DOHH2 (cell line): ENCODE results near the gene GRHPR.
A peak's percentile ranks its signal among the peaks of the same experiment; 100 is the strongest.

Experiments used
- H3F3A ChIP-seq: fragments of 200-600 bp; sonication (generic), shearing (Covaris generic); 2 replicates; pipeline ENCODE4 v1.6.0; 2016; ENCODE audit warnings: antibody characterized with exemption, mild to moderate bottlenecking; ENCODE audit not compliant: control insufficient read depth, insufficient read depth
- H3K27ac ChIP-seq: fragments of 200-600 bp; sonication (generic); 2 replicates; pipeline ENCODE4 v1.5.1; 2014; ENCODE audit warnings: low read depth, mild to moderate bottlenecking, low read length, moderate library complexity
- H3K27me3 ChIP-seq: fragments of 200-600 bp; sonication (generic); 2 replicates; pipeline ENCODE4 v1.6.1; 2014; ENCODE audit warnings: mild to moderate bottlenecking, low read length, mixed read lengths; ENCODE audit not compliant: control insufficient read depth
- H3K36me3 ChIP-seq: fragments of 200-600 bp; sonication (generic); 2 replicates; pipeline ENCODE4 v1.6.1; 2014; ENCODE audit warnings: mild to moderate bottlenecking, low read length, moderate library complexity, mixed read lengths; ENCODE audit not compliant: control insufficient read depth
- H3K4me1 ChIP-seq: fragments of 200-600 bp; sonication (generic); 2 replicates; pipeline ENCODE4 v1.6.1; 2014; ENCODE audit warnings: mild to moderate bottlenecking, low read length, mixed read lengths; ENCODE audit not compliant: control insufficient read depth
- H3K4me2 ChIP-seq: fragments of 200-600 bp; sonication (generic); 2 replicates; pipeline ENCODE4 v1.6.0; 2014; ENCODE audit warnings: mild to moderate bottlenecking, low read length, moderate library complexity
- H3K4me3 ChIP-seq: fragments of 200-600 bp; sonication (generic); 2 replicates; pipeline ENCODE4 v1.5.1; 2014; ENCODE audit warnings: mild to moderate bottlenecking, low read length, mixed read lengths
- H3K79me2 ChIP-seq: fragments of 200-600 bp; sonication (generic); 2 replicates; pipeline ENCODE4 v1.6.1; 2014; ENCODE audit warnings: mild to moderate bottlenecking, low read length, mixed read lengths; ENCODE audit not compliant: control insufficient read depth
- H3K9me2 ChIP-seq: fragments of 200-600 bp; sonication (generic); replicated peaks from 2 replicates; pipeline ENCODE4 v1.6.1; 2014; ENCODE audit warnings: mild to moderate bottlenecking, low read length, mixed read lengths; ENCODE audit not compliant: control insufficient read depth
- H3K9me3 ChIP-seq: fragments of 200-600 bp; sonication (generic); 2 replicates; pipeline ENCODE4 v1.6.1; 2014; ENCODE audit warnings: antibody characterized with exemption, low read length, mixed read lengths; ENCODE audit not compliant: control insufficient read depth, insufficient read depth
- H4K20me1 ChIP-seq: fragments of 200-600 bp; sonication (generic); 2 replicates; pipeline ENCODE4 v1.6.0; 2014; ENCODE audit warnings: low read depth, mild to moderate bottlenecking, antibody characterized with exemption, low read length, moderate library complexity; ENCODE audit not compliant: control insufficient read depth, insufficient read depth
- EZH2phosphoT487 ChIP-seq: fragments of 200-600 bp; sonication (generic); IDR thresholded peaks from 2 replicates; pipeline ENCODE4 v1.6.1; 2017; ENCODE audit warnings: borderline replicate concordance, mild to moderate bottlenecking, antibody characterized with exemption, low read length, moderate library complexity, mixed read lengths
- TF ChIP-seq, protein P1 (sequence below): fragments of 200-600 bp; sonication (generic); IDR thresholded peaks from one replicate; pipeline ENCODE4 v1.5.1; 2014; ENCODE audit warnings: antibody characterized with exemption, mild to moderate bottlenecking, low read depth, low read length; ENCODE audit not compliant: poor library complexity, severe bottlenecking

GRHPR gene

DNA sequence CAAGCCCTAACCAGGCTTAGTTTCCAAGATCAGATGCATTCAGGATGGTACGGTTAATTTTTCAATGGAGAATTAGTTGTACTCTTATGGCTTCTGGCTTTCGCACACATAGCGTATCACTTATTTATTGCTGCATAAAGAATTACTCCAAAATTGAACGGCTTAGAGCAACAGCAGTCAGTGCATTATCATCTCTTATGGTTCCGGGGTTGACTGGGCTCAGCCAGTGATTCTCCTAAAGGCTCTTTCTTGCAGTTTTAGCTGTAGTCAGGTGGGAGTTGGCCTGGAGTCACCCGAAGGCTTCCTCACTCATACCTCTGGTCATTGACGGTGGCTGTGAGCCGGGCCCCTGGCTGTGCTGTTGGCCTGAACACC is 595 bp upstream of the GRHPR start:
- Histone ChIP-seq H3K9me3 (no peaks in the 10 kb centered on the region), H3K27ac (peak overlapping the region; percentile 56), H3K79me2 (peaks cover 54% of the 10 kb centered on the region), H3K4me3 (peak overlapping the region; percentile 99), H3K36me3 (peaks cover 48% of the 10 kb centered on the region), H3K9me2 (no peaks in the 10 kb centered on the region), H3K4me2 (peak overlapping the region; percentile 68), H3F3A (peaks cover 8% of the 10 kb centered on the region), H3K4me1 (peaks cover 69% of the 10 kb centered on the region), H4K20me1 (no peaks in the 10 kb centered on the region; the same call in 1 of the 2 replicates), H3K27me3 (no peaks in the 10 kb centered on the region)
- TF ChIP-seq, protein P1, sequence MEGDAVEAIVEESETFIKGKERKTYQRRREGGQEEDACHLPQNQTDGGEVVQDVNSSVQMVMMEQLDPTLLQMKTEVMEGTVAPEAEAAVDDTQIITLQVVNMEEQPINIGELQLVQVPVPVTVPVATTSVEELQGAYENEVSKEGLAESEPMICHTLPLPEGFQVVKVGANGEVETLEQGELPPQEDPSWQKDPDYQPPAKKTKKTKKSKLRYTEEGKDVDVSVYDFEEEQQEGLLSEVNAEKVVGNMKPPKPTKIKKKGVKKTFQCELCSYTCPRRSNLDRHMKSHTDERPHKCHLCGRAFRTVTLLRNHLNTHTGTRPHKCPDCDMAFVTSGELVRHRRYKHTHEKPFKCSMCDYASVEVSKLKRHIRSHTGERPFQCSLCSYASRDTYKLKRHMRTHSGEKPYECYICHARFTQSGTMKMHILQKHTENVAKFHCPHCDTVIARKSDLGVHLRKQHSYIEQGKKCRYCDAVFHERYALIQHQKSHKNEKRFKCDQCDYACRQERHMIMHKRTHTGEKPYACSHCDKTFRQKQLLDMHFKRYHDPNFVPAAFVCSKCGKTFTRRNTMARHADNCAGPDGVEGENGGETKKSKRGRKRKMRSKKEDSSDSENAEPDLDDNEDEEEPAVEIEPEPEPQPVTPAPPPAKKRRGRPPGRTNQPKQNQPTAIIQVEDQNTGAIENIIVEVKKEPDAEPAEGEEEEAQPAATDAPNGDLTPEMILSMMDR, result no peak
- no peak for TF ChIP-seq EZH2phosphoT487

DNA sequence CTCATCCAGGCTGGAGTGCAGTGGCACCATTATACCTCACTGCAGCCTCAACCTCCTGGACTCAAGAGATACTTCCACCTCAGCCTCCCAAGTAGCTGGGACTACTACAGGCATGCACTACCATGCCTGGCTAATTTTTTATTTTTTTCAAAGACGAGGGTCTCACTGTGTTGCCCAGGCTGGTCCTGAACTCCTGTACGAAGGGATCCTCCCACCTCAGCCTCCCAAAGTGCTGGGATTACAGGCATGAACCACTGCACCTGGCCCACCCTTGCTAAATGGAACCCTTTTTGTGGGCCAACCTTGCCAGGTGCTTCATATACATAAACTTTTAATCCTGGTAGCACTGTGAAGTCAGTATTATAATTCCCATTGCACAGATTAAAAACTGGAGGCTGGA is 1.0 kb downstream of the GRHPR start:
- H3K9me3 ChIP-seq, result no peaks in the 10 kb centered on the region
- H3K27ac ChIP-seq, result peak overlapping the region; percentile 56; the same call in 1 of the 2 replicates
- H3K4me1 ChIP-seq, result peaks cover 53% of the 10 kb centered on the region

DNA sequence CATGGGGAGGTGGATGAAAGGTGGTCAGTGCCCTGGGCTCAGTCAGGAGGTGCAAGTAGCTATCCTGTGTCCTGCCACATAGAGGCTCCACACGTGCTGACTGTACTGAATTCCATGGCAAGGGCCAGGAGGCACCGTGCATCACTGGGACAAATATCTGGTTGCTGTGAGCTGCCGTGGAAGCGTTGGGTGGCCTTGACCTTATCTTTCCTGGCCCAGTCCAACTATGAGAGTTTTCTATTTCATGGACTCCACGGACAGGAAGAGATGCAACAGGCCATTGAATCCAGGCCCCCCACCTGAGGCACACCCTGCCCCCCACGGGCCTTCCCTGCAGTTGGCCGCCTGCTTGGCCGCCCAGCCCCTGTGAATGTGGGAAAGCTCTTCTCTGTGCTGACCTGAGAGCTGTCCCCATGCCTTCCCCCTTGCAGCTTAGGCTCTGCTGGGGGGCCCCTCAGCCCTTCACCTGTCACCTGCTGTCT is 1.7 kb downstream of the GRHPR start:
- H3F3A ChIP-seq, result peaks cover 8% of the 10 kb centered on the region
- H3K9me3 ChIP-seq, result no peaks in the 10 kb centered on the region
- no peak for TF ChIP-seq EZH2phosphoT487
- TF ChIP-seq, protein P1, result no peak
- peaks cover 46% of the 10 kb centered on the region for H3K4me1 ChIP-seq
- peaks cover 2% of the 10 kb centered on the region; the same call in 1 of the 2 replicates for H4K20me1 ChIP-seq
- H3K9me2 ChIP-seq, result no peaks in the 10 kb centered on the region
- peak overlapping the region; percentile 99 for H3K4me3 ChIP-seq
- H3K27me3 ChIP-seq, result no peaks in the 10 kb centered on the region
- peak overlapping the region; percentile 68 for H3K4me2 ChIP-seq
- peaks cover 54% of the 10 kb centered on the region for H3K79me2 ChIP-seq
- no peak overlapping the region for H3K27ac ChIP-seq
- H3K36me3 ChIP-seq, result peaks cover 65% of the 10 kb centered on the region

More for the DNA sequence above, 1.0 kb downstream of the GRHPR start:
- no peaks in the 10 kb centered on the region for H3K9me2 ChIP-seq
- peaks cover 2% of the 10 kb centered on the region; the same call in 1 of the 2 replicates for H4K20me1 ChIP-seq
- H3K4me3 ChIP-seq, result peak overlapping the region; percentile 99
- peaks cover 58% of the 10 kb centered on the region for H3K36me3 ChIP-seq
- no peaks in the 10 kb centered on the region for H3K27me3 ChIP-seq
- peak overlapping the region; percentile 68 for H3K4me2 ChIP-seq
- H3F3A ChIP-seq, result peaks cover 8% of the 10 kb centered on the region
- no peak for TF ChIP-seq EZH2phosphoT487
- TF ChIP-seq, protein P1, result no peak
- peaks cover 54% of the 10 kb centered on the region for H3K79me2 ChIP-seq
